Stimulated activated CD8-positive, alpha-beta memory T cell treated with anti-CD3 and anti-CD28 coated beads, Interleukin-12 subunit alpha, Interleukin-12 subunit beta, amount 100 ng/mL, for 1 hour (primary cell): ENCODE data around the gene USP12.

Source experiments
- DNase-seq: peaks from one replicate; pipeline ENCODE4 v3.0.0-alpha.2; 2020; ENCODE audit warnings: low read depth

USP12 gene

DNA sequence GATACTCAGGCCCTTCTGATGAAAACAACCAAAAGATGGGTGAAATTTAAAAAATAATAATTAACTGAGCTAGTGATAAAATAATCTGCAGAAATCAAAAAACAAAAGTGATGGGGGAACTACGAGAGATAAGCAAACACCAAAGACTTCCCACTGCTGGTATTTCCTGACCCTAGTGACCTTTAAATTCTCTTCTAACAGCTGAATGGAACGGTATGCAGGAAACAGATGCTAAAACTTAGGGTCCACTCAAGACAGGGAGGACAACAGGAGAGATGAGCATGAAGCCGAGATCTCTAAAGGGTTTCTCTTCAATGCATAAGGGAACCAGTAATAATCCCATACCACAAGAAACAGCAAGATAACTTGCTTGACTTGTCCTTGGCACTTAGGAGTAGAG is 50.8 kb downstream of the USP12 start:
- DNase-seq: no peak

DNA sequence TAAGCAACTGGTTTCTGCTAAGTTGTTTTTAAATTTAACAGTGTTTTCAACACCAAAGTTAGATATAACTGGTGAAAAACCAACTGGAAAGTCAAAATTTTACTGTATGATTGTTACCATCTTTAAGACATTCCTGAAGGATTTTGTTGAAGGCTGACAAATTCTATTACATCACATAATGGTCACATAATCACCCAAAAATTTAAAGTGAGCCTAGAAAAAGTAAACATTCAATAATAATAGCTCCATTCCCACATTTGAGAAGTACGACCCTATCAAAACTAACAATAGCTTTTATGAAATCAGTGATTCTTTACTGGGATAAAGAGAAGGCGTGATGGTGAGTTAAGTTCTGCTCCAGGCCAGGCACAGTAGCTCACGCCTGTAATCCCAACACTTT is 51.6 kb downstream of the USP12 start:
- no peak for DNase-seq

DNA sequence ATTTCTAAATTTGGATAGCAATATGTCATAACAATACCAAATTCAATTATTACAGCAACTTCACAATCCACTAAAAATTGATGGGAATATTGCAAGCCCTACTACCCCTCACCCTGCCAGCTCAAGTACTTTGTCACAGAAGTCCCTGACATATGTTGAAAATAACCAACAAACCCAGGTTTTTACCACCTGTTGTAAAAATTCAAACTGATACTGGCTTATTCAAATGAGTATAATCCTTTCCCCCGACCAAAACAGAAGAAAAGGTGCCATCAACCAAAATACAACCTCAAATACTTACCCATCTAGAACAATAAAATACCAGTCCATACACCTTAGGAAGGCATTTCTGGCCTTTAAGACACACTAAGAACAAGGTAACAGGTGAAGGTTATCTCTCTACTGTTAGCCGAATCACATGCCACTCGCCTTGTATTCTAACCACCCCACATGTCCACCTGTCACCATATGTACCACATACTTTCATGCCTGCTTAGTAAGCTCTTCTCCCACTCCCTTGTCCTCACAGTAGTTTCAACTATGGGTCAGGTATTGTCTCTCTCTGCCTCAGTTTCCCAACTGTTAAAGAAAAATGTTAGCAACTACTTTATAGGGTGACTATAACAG is 53.1 kb downstream of the USP12 start:
- no peak for DNase-seq

DNA sequence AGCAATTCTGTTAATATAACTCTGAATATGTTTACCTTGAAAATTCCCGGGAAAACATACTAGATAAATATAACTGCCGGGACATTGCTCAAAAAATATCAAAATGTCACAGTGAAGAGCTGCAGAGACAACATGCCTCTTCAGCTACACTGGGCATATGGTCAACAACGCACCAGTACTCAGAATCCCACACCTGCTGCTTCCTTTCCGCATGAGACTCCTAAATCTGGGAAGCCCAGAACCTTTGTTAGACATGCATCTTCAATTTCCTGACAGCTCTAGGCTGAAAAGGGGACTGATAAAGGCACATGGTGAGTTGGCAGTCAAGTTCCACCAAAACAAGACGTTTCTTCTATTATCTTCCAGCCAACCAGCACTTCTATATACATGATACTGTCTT is 53.7 kb downstream of the USP12 start:
- DNase-seq: no peak

DNA sequence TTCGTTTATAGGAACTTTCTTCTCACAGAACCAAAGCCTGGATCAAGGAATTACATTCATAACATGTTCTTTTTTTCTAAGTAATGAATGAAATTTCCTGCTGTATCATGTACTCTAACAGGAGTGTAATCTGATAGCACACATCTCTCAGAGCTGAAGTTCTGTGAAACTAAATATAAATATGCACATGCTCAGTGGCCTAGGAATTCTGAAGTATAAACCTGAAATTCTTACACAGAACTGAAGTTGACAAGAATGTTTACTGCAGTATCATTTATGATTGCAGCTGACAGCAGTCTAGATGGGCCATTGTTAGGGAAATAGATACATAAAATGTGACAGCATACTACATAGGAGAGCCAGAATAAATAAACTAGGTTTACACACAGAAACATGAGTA is 54.5 kb downstream of the USP12 start:
- no peak for DNase-seq

DNA sequence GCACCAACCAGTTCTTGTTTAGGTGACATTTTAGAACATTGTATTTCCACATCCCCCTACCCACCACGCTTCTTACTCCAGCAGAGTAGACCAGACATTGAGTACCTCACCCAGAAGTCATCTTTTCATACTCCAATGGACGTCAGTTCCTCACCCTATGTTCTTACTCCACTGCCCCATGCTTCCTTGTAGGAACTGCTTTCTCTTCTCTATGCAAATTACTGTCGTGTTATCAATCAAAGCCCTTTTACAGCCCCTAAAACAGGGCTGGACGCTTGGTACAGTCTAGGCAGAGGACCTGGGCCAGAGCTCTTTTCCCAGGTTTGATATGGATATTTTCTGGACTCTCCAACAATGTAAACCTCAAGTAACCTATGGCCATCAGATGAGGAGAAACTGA is 58.2 kb downstream of the USP12 start:
- DNase-seq: no peak

DNA sequence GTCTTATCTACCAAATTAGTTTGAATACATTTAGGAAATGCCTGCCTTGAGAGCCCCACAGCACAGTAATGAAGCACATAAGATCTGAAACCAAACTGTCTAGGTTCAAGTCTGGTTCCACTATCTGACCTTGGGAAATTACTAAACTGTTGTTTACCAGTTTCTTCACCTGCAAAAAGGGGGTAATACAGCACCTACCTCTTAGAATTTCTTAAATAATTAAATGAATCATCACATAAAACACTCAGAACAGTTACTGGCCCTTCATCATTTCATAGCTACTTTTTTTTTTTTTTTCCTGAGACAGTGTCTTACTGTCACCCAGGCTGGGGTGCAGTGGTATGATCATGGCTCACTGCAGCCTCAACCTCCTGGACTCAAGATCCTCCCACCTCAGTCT is 59.6 kb downstream of the USP12 start:
- DNase-seq: no peak

DNA sequence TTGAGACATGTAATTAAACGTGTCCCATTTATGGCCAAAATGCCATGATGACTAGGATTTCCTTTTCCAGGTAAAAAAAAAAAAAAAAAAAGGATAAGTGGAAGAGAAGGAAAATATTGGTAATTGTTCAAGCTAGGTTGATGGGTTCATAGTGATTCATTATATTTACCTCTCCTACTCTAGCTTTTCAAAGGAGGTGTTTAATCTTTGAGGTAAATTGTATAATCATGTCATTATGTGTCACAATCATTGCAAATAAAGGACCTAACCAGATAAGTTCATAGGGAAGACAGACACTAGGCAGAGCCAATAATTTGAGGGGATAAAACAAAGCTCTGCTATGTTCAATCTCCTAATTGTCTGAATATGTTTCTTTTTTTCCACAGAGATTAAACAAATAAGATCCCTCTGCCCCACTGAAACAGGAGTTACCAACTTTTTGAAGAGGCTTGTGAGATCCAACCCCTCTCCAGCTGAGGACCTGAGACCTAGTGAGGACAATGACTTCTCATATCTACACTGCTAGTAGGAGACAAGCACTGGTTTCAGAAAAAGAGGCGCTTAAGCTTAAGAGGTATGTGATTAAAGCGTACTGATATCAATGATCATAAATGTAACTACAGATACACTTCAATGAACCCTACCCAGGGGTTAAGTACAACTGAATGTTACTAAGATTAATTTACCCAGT is 61.4 kb downstream of the USP12 start:
- no peak for DNase-seq

DNA sequence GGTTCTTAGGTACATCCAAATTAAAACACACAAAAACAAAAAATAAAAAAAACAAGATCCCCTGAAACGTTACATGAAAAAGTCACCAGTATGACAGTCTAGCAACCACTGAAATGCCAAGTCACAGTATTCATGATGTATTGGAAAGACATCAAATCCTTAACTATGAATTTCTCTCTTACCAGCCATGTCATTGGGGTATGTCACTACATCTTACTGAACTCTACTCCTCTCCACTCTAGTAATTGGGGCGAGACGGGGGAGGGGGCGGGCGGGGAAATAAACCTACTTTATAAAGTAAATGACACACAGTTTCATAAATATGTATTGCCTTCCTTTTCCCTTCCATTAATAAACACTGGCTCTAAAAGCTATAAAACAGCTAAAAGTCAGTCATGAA is 65.5 kb downstream of the USP12 start:
- DNase-seq: no peak

DNA sequence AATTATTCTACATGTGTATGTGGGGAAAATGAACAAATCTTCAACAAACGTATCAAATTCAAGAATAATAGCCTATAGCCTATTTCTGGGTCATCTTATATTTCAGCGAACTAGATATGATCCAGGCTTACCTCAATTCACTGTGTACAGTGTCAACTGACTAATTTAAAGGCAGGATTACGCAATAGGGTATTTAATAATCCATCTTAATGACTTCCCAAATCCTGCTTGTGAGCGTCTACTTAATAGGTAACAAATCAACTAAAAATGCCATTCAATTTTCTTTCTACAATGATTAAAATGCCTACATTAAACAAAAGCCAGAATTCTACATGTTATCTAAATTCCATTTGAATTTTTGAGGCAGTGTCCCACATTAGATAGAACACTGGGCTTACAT is 67.0 kb downstream of the USP12 start:
- DNase-seq: no peak

DNA sequence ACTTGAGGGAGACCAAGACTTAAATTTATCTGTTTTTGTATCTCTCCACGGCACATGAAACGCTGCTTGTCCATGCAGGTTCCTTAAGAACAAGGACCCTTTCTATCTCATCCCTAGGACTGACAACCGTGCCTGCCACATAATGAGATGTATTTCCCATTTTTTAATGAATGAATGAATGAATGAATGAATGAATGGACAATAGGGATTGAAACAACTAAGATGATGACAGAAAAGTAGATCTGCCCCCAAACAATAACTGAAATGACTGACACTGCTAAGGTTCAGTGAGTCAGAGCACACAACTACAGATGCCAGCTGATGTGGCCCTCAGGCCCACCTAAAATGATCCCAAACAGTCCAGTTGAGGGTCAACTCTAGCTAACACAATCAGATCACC is 69.8 kb downstream of the USP12 start:
- DNase-seq: no peak

DNA sequence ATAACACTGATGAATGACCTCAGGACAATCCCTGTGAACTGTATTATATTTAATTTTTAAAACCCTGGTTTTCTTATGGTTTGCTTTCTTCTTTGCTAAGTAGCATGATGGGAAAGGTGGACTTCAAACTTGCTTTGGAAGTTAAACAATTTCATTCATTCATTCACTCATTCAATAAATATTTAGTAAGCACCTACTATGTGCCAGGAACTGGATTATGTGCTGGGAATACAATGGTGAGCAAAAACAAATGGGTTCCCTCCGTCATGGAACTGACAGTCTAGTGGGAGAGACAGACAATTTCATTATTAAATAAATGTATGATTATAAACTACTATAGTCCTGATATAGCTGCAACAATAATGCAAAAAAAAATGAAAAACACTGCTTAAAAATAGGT is 70.3 kb downstream of the USP12 start:
- DNase-seq: no peak

DNA sequence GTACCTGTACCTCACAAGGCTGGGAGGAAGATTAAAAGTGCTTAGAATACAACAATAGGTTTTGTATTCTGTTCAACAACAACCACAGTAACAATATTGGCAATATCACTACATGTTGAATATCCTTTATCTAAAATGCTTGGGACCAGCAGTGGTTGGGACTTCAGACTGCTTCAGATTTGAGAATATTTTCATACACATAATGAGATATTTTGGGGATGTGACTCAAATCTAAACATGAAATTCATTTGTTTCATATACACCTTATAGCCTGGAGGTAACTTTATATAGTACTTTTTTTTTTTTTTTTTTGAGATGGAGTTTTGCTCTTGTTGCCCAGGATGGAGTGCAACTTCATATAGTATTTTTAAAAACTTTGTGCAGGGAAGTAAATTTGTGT is 73.9 kb downstream of the USP12 start:
- DNase-seq: no peak

DNA sequence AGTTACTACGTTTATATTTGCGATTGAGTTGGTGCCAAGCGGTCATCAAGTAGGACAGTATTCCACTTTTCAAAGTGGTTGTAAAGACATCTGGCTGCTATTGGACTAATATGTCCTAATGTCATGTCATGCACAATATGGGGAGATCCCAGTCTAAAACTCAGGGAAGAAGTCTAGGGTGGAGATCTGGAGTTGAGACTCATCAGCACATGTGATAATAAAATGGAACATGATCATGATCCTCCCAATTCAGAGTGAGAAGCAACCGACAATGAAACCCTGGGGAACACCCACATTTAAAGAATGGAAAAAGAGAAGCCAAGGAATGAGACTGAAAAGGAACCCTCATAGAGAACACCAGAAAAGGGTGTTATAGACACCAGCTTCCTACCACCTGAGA is 80.2 kb downstream of the USP12 start:
- no peak for DNase-seq

DNA sequence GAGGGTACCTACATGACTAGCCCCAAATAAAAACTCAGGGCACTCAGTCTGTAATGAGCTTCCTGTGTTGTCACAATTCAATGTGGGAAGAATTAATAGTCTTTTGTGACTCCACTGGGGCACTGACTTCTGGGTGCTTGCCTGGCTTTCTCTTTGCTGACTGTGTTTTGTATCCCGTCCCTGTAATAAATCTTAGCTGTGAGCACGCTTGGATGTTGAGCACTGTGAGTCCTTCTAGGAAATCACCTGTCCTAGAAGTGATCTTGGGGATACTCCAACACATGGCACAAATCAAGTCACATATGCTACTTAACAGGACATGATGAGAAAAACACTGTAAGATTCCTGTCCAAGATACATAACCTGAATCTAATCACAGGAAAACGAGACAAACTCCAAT is 83.0 kb downstream of the USP12 start:
- DNase-seq: no peak

DNA sequence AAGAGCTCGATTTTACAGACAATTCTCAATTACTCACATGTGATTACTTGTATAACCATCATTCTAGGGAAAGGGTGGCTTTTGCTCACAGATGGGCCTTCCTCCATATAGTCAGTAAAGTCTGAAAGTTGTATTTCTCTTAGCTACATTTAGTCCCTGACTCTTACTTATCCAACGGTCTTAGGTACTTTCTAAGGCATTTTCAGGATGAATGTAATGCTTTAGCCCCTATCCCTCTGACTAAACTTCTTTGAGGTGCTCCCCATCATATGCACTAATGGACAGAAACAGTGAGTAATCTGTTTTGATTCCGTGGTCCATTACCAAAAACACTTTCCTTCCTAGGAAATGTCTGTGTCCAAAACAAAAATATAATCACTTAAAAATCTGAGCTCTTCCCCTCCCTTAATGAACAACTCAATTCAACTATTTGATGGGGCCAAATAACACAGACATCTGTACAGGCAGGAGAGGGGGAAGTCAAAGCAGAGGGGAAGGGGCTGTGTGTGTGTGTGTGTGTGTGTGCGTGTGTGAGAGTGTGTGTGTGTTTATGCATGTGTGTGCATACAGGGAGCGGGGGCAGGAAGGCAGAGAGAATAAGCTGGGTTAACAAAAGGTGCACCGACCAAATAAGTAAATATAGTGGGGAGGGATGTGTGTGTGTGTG is 84.9 kb downstream of the USP12 start:
- no peak for DNase-seq

DNA sequence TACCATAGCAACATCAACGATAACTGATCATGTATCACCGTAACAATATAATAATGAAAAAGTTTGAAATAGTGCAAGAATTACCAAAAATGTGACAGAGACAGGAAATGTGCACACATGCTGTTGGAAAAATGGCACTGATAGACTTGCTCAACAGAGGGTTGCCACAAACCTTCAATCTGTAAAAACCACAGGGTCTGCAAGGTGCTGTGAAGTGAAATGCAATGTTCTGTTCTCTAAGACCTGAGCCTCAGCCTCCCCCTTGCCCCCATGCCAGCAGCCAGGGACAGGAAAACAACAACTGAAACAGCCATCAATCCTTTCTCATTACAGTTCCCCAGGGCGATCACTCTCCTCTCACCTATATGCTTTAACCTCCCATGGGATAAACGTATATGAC is 88.4 kb downstream of the USP12 start:
- DNase-seq: no peak

DNA sequence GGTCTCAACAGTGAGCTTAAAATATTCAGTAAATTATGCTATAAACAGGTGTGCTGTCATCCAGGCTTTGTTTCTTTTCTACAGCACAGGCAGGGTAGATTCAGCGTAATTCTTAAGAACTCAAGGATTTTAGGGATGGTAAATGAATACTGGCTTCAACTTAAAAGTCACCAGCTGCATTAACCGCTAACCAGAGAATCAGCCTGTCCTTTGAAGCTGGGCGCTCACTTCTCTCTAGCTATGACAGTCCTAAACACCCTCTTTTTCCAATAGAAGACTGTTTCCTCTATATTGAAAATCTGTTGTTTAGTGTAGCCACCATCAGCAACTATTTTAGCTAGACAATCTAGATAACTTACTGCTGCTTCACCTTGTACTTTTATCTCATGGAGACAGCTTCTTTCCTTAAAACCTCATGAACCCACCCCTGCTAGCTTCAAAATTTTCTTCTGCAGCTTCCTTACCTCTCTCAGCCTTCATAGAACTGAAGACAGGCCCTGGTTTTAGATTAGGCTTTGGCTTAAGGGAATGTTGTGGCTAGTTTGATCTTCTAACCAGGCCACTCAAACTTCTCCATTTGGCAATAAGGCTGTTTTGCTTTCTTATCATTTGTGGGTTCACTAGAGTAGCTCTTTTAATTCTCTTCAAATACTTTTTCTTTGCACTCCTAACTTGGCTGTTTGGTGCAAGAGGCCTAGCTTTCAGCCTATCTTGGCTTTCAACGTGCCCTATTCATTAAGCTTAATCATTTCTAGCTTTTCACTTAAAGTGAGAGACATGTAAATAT is 89.5 kb downstream of the USP12 start:
- DNase-seq: no peak

DNA sequence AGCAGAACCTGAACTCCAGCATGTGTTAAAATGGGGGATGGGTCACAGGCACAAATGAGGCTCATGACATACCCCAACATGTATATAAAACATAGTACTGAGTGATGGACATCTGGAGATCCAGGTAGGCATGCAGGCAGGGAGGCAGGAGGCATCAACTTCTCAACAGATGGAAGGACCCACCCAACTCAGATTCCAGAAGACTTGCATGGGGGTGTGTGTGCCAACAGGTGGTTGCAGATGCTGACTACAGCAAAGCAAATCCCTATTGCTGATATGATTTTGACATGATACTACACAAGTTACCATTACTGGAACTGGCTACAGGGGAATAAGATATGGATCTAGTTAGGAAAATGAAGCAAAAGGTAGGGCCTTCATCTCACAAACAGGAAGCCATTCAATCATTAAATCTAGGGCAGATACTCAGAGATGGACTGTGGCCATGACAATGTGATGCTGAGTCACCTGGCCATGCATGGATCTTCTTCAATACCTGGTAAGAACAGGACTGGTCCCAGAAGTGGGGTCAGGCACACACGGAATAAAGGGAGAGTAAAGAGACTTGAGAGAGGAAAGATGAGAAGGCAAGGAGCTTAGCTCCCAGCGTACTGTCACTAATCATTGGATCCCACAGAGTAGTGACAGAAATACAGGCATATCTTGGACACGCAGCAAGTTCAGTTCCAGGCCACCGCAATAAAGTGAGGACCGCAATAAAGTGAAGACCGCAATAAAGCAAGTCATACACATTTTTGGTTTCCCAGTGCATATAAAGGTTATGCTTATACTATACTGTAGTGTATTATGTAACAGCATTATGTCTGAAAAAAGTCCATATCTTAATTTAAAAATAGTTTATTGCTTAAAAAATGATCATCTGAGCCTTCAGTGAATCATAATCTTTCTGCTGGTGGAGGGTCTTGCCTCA is 91.3 kb downstream of the USP12 start:
- no peak for DNase-seq

DNA sequence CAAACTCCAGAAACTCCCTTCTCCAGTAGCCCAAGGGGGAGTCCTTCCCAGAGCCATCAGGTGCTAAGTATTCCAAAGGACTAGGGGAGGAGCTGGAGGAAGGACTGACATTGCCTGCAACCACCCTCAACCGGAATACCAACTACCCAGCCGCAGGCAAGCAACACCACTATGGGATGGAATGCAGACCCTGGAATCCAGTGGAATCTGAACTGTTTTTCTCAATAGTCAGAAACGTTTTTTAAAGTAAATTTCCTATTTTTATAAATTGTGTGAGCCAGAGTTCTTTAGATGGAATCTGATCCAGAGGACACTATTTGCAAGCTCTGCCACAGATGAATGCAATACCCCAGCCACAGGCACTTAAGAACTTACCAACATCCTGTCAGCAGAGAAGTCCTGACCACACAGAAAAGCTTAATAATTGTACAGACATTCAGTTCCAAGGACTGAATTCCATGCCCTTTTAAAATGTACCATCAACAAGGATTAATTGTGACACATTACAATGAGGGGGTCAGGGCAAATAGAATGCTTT is 92.1 kb downstream of the USP12 start:
- DNase-seq: no peak

DNA sequence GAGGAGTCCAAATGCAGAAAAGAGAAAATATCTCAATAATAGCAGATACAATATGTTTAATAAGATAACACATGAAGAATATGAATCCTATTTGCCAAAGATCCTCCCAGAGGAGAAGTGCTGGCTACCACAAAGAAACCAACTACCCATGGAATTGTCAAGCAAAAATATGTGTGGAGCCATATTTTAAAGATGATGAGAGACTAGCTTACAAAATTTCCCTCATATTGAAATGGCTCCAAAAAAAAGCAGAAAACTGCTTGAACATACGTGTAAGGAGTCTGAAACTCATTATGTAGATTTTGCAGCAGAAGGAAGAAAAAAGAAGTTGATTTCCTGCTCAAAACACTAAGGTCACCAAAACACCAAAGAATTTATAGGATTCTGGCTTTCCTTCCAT is 94.2 kb downstream of the USP12 start:
- no peak for DNase-seq

DNA sequence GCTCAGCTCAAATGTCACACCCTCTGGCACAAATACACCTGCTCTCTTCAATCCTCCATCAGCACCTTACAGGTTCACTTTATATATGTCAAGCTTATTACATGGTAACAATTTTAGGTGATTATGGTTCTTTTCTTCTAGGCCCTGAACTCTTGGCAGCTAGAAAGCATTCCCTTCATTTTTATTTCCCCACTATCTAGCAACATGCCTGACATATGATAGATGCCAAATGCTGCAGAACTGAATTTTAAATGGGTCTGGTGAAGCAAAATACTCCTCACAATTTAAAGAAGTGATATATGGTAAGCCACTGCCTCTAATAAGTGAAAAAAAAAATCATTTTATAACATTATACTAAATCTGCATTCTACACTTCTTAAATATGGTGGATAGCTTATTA is 95.2 kb downstream of the USP12 start:
- no peak for DNase-seq
